LNCaP clone FGC (cell line): ENCODE data around the gene CTRL.

Experiments
- DNase-seq: peaks from one replicate; pipeline ENCODE4 v3.0.0-alpha.2; 2011; ENCODE audit warnings: low read depth
- H3K4me3 ChIP-seq: 2 replicates; pipeline ENCODE4 v1.5.1; 2011; ENCODE audit warnings: mild to moderate bottlenecking, low read depth, low read length, control low read depth
- TF ChIP-seq, protein P1 (sequence below): IDR thresholded peaks from 2 replicates; pipeline ENCODE4 v1.5.1; 2012; ENCODE audit warnings: mild to moderate bottlenecking; ENCODE audit not compliant: control insufficient read depth, insufficient read depth; ENCODE audit errors: extremely low read depth

The CTRL gene

GRCh38 chr16:67880584-67880983 lies 51.1 kb downstream of the CTRL start:
- no peak overlapping the region for H3K4me3 ChIP-seq

DNA sequence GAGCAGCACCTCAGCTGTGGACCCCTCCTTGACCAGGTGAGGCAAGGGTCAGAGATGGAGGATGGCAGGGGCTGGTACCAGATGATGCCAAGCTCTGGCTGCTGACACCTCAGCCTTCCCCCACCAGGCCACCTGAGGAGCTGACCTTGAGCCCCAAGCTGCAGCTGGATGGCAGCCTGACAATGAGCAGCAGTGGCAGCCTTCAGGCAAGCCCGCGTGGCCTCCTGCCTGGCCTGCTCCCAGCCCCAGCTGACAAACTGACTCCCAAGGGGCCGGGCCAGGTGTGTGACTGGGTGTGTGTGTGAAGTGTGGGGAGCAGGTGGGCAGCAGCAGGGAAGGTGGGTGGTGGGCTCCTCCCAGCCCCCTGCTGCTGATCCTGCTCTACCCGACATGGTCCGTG lies 51.7 kb downstream of the CTRL start:
- TF ChIP-seq, protein P1, sequence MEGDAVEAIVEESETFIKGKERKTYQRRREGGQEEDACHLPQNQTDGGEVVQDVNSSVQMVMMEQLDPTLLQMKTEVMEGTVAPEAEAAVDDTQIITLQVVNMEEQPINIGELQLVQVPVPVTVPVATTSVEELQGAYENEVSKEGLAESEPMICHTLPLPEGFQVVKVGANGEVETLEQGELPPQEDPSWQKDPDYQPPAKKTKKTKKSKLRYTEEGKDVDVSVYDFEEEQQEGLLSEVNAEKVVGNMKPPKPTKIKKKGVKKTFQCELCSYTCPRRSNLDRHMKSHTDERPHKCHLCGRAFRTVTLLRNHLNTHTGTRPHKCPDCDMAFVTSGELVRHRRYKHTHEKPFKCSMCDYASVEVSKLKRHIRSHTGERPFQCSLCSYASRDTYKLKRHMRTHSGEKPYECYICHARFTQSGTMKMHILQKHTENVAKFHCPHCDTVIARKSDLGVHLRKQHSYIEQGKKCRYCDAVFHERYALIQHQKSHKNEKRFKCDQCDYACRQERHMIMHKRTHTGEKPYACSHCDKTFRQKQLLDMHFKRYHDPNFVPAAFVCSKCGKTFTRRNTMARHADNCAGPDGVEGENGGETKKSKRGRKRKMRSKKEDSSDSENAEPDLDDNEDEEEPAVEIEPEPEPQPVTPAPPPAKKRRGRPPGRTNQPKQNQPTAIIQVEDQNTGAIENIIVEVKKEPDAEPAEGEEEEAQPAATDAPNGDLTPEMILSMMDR, result no peak
- H3K4me3 ChIP-seq, result no peak overlapping the region
- DNase-seq, result no peak

More at GRCh38 chr16:67880584-67880983, 51.1 kb downstream of the CTRL start:
- TF ChIP-seq, protein P1, result no peak
- no peak for DNase-seq
